ENCODE measurements around the gene BCO1.

The BCO1 gene

DNA sequence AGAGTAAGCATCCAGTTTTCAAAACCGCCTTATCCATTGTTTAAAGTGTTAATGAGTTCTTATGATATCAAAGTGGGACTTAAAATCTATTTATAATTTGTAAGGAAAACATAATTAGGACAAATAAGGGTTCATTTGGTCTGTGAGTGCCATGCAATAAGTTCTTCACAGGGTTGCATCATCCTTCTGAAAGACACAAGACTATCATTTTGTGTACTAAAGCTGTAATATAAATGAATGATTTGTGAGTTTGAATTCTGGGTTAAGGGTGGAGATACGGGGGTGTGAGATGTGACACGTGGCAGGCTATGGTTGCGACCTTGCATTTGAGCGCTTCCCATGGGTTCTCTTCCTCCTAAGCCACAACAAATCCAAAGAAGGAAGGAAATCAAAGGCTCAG lies 83.0 kb downstream of the BCO1 start:
- peaks cover 15% of the 10 kb centered on the region for H3K4me1 ChIP-seq (ENCODE audit: control insufficient read depth, insufficient read depth, low read length)
- no peaks in the 10 kb centered on the region for H3K9me3 ChIP-seq (ENCODE audit: control insufficient read depth, insufficient read depth, low read depth, low read length)
- no peaks in the 10 kb centered on the region for H3K36me3 ChIP-seq (ENCODE audit: control insufficient read depth in 2 of 2, insufficient read depth in 1 of 2, low read length in 2 of 2)
- no peak overlapping the region for H3K27ac ChIP-seq (ENCODE audit: extremely low read depth, low read depth, low read length)
- ChIA-PET POLR2A (no interaction called here), CTCF (no interaction called here)
- H3K4me3 ChIP-seq (ENCODE audit: low read depth, low read length), result no peak overlapping the region
- TF ChIP-seq, protein P1, sequence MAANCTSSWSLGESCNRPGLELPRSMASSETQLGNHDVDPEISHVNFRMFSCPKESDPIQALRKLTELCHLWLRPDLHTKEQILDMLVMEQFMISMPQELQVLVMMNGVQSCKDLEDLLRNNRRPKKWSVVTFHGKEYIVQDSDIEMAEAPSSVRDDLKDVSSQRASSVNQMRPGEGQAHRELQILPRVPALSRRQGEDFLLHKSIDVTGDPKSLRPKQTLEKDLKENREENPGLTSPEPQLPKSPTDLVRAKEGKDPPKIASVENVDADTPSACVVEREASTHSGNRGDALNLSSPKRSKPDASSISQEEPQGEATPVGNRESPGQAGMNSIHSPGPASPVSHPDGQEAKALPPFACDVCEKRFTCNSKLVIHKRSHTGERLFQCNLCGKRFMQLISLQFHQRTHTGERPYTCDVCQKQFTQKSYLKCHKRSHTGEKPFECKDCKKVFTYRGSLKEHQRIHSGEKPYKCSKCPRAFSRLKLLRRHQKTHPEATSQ (tag by site-specific recombination; IDR thresholded peaks at IDR 0.05), result no peak
- TF ChIP-seq, protein P2, sequence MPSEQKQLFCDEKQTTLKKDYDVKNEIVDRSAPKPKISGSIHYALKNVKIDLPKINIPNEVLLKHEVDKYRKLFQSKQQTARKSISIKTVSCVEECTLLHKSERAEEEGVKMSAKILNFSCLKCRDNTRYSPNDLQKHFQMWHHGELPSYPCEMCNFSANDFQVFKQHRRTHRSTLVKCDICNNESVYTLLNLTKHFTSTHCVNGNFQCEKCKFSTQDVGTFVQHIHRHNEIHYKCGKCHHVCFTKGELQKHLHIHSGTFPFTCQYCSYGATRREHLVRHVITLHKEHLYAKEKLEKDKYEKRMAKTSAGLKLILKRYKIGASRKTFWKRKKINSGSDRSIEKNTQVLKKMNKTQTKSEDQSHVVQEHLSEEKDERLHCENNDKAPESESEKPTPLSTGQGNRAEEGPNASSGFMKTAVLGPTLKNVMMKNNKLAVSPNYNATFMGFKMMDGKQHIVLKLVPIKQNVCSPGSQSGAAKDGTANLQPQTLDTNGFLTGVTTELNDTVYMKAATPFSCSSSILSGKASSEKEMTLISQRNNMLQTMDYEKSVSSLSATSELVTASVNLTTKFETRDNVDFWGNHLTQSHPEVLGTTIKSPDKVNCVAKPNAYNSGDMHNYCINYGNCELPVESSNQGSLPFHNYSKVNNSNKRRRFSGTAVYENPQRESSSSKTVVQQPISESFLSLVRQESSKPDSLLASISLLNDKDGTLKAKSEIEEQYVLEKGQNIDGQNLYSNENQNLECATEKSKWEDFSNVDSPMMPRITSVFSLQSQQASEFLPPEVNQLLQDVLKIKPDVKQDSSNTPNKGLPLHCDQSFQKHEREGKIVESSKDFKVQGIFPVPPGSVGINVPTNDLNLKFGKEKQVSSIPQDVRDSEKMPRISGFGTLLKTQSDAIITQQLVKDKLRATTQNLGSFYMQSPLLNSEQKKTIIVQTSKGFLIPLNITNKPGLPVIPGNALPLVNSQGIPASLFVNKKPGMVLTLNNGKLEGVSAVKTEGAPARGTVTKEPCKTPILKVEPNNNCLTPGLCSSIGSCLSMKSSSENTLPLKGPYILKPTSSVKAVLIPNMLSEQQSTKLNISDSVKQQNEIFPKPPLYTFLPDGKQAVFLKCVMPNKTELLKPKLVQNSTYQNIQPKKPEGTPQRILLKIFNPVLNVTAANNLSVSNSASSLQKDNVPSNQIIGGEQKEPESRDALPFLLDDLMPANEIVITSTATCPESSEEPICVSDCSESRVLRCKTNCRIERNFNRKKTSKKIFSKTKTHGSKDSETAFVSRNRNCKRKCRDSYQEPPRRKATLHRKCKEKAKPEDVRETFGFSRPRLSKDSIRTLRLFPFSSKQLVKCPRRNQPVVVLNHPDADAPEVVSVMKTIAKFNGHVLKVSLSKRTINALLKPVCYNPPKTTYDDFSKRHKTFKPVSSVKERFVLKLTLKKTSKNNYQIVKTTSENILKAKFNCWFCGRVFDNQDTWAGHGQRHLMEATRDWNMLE (tag by site-specific recombination; conservative IDR thresholded peaks at IDR 0.05; ENCODE audit: low read depth), result no peak
- TF ChIP-seq ZNF138 (tag by site-specific recombination; IDR thresholded peaks at IDR 0.05; ENCODE audit: borderline replicate concordance) (no peak), ZNF596 (tag by site-specific recombination; IDR thresholded peaks at IDR 0.05) (no peak), ZNF133 (tag by site-specific recombination; IDR thresholded peaks at IDR 0.05) (no peak), ZNF585B (tag by site-specific recombination; IDR thresholded peaks at IDR 0.05) (no peak)
- TF ChIP-seq, protein P3, sequence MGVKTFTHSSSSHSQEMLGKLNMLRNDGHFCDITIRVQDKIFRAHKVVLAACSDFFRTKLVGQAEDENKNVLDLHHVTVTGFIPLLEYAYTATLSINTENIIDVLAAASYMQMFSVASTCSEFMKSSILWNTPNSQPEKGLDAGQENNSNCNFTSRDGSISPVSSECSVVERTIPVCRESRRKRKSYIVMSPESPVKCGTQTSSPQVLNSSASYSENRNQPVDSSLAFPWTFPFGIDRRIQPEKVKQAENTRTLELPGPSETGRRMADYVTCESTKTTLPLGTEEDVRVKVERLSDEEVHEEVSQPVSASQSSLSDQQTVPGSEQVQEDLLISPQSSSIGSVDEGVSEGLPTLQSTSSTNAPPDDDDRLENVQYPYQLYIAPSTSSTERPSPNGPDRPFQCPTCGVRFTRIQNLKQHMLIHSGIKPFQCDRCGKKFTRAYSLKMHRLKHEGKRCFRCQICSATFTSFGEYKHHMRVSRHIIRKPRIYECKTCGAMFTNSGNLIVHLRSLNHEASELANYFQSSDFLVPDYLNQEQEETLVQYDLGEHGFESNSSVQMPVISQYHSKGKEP (tag by site-specific recombination; IDR thresholded peaks at IDR 0.05), result peak; percentile 72

DNA sequence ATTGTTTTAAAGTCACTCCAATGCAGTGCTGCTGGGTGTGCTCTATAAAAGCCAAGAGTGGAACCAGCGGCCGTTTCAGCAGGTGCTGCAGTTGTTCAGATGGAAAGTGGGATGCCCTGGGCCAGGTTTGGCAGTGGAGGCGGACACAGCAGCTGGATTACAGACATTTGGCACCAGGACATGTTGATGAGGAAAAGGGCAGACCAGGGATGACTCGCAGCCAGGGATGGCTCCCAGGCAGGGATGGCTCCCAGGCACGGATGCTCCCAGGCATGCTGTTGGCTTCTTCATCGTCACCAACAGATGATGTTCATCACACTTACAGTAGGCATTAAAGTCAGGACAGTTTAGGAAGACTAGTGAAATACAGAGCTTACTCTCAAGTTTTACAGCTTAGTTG lies 86.3 kb downstream of the BCO1 start:
- ChIA-PET POLR2A (interaction anchor here (0.6 kb wide), 1 partner anchor 100 kb away, joined by 3 read pairs; no protein-coding TSS in a partner anchor), CTCF (interaction anchor here (0.6 kb wide), 2 partner anchors 201 to 287 kb away, joined by 3 read pairs; no protein-coding TSS in a partner anchor)
- Histone ChIP-seq H3K9me3 (ENCODE audit: control insufficient read depth, insufficient read depth, low read depth, low read length) (no peaks in the 10 kb centered on the region), H3K4me3 (ENCODE audit: low read depth, low read length) (no peak overlapping the region), H3K27ac (ENCODE audit: extremely low read depth, low read depth, low read length) (no peak overlapping the region), H3K36me3 (ENCODE audit: control insufficient read depth in 2 of 2, insufficient read depth in 1 of 2, low read length in 2 of 2) (no peaks in the 10 kb centered on the region), H3K4me1 (ENCODE audit: control insufficient read depth, insufficient read depth, low read length) (peaks cover 11% of the 10 kb centered on the region)
- TF ChIP-seq ZNF391 (tag by site-specific recombination; IDR thresholded peaks at IDR 0.05; ENCODE audit: borderline replicate concordance, low read depth) (no peak), ZNF202 (tag by site-specific recombination; IDR thresholded peaks at IDR 0.05; ENCODE audit: borderline replicate concordance) (no peak), ZBTB48 (tag by site-specific recombination; IDR thresholded peaks at IDR 0.05) (no peak), ZBTB20 (tag by site-specific recombination; IDR thresholded peaks at IDR 0.05) (no peak), ZNF76 (tag by site-specific recombination; IDR thresholded peaks at IDR 0.05; ENCODE audit: borderline replicate concordance, low read depth) (no peak), ZBTB21 (tag by site-specific recombination; IDR thresholded peaks at IDR 0.05) (no peak), KLF7 (tag by site-specific recombination; IDR thresholded peaks at IDR 0.05; ENCODE audit: borderline replicate concordance) (no peak), GLI2 (tag by site-specific recombination; IDR thresholded peaks at IDR 0.05; ENCODE audit: borderline replicate concordance, low read depth) (no peak), ZNF558 (tag by site-specific recombination; IDR thresholded peaks at IDR 0.05) (no peak), RBAK (tag by site-specific recombination; IDR thresholded peaks at IDR 0.05) (no peak), ZNF548 (tag by site-specific recombination; IDR thresholded peaks at IDR 0.05) (no peak), ZNF416 (tag by site-specific recombination; IDR thresholded peaks at IDR 0.05) (no peak), ZBTB17 (tag by site-specific recombination; IDR thresholded peaks at IDR 0.05) (no peak), ZNF777 (tag by site-specific recombination; IDR thresholded peaks at IDR 0.05; ENCODE audit: borderline replicate concordance) (no peak)
- TF ChIP-seq, protein P4, sequence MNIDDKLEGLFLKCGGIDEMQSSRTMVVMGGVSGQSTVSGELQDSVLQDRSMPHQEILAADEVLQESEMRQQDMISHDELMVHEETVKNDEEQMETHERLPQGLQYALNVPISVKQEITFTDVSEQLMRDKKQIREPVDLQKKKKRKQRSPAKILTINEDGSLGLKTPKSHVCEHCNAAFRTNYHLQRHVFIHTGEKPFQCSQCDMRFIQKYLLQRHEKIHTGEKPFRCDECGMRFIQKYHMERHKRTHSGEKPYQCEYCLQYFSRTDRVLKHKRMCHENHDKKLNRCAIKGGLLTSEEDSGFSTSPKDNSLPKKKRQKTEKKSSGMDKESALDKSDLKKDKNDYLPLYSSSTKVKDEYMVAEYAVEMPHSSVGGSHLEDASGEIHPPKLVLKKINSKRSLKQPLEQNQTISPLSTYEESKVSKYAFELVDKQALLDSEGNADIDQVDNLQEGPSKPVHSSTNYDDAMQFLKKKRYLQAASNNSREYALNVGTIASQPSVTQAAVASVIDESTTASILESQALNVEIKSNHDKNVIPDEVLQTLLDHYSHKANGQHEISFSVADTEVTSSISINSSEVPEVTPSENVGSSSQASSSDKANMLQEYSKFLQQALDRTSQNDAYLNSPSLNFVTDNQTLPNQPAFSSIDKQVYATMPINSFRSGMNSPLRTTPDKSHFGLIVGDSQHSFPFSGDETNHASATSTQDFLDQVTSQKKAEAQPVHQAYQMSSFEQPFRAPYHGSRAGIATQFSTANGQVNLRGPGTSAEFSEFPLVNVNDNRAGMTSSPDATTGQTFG (tag by site-specific recombination; IDR thresholded peaks at IDR 0.05; ENCODE audit: borderline replicate concordance), result no peak
- TF ChIP-seq, protein P5, sequence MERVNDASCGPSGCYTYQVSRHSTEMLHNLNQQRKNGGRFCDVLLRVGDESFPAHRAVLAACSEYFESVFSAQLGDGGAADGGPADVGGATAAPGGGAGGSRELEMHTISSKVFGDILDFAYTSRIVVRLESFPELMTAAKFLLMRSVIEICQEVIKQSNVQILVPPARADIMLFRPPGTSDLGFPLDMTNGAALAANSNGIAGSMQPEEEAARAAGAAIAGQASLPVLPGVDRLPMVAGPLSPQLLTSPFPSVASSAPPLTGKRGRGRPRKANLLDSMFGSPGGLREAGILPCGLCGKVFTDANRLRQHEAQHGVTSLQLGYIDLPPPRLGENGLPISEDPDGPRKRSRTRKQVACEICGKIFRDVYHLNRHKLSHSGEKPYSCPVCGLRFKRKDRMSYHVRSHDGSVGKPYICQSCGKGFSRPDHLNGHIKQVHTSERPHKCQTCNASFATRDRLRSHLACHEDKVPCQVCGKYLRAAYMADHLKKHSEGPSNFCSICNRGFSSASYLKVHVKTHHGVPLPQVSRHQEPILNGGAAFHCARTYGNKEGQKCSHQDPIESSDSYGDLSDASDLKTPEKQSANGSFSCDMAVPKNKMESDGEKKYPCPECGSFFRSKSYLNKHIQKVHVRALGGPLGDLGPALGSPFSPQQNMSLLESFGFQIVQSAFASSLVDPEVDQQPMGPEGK (tag by site-specific recombination; IDR thresholded peaks at IDR 0.05), result no peak

Measured in HEK293 (cell line).